HG03378 (cell line): ENCODE results near the gene PAPSS2.

ENCODE experiments used
- ATAC-seq: cut with Tn5 transposase; IDR thresholded peaks from one replicate; pipeline ENCODE4 v1.9.1; 2021; ENCODE audit warnings: mild to moderate bottlenecking, moderate library complexity; ENCODE audit not compliant: unreplicated experiment

Gene PAPSS2

GRCh38 chr10:87669752-87670151, 10.1 kb downstream of the PAPSS2 start:
- no peak for ATAC-seq

GRCh38 chr10:87670586-87670985, 10.9 kb downstream of the PAPSS2 start:
- ATAC-seq = no peak

GRCh38 chr10:87671139-87671815, 11.6 kb downstream of the PAPSS2 start:
- ATAC-seq = no peak

GRCh38 chr10:87672551-87672950, 12.9 kb downstream of the PAPSS2 start:
- ATAC-seq = no peak

GRCh38 chr10:87674943-87675342, 15.3 kb downstream of the PAPSS2 start:
- ATAC-seq = no peak

- no peak for ATAC-seq
Observed at GRCh38 chr10:87675396-87676376, 16.0 kb downstream of the PAPSS2 start.

- ATAC-seq = no peak
Observed at GRCh38 chr10:87677595-87677994, 17.9 kb downstream of the PAPSS2 start.

GRCh38 chr10:87678302-87678701, 18.6 kb downstream of the PAPSS2 start:
- no peak for ATAC-seq

GRCh38 chr10:87683356-87683755, 23.7 kb downstream of the PAPSS2 start:
- ATAC-seq = no peak

GRCh38 chr10:87684001-87684638, 24.4 kb downstream of the PAPSS2 start:
- ATAC-seq = no peak

- no peak for ATAC-seq
Observed at GRCh38 chr10:87685832-87686574, 26.3 kb downstream of the PAPSS2 start.

GRCh38 chr10:87691506-87692070, 31.9 kb downstream of the PAPSS2 start:
- ATAC-seq = no peak

GRCh38 chr10:87692956-87693484, 33.3 kb downstream of the PAPSS2 start:
- no peak for ATAC-seq

- ATAC-seq = no peak
Observed at GRCh38 chr10:87694011-87694794, 34.5 kb downstream of the PAPSS2 start.

- no peak for ATAC-seq
Observed at GRCh38 chr10:87695074-87695473, 35.4 kb downstream of the PAPSS2 start.

GRCh38 chr10:87696922-87697745, 37.5 kb downstream of the PAPSS2 start:
- no peak for ATAC-seq

- no peak for ATAC-seq
Observed at GRCh38 chr10:87700031-87700796, 40.5 kb downstream of the PAPSS2 start.
